GM19240 (cell line): ENCODE data around the gene SNAPC2.

Experiments used
- DNase-seq: peaks from one replicate; pipeline ENCODE4 v3.0.0; 2011; ENCODE audit warnings: low spot score; ENCODE audit not compliant: insufficient read length

Gene SNAPC2

DNA sequence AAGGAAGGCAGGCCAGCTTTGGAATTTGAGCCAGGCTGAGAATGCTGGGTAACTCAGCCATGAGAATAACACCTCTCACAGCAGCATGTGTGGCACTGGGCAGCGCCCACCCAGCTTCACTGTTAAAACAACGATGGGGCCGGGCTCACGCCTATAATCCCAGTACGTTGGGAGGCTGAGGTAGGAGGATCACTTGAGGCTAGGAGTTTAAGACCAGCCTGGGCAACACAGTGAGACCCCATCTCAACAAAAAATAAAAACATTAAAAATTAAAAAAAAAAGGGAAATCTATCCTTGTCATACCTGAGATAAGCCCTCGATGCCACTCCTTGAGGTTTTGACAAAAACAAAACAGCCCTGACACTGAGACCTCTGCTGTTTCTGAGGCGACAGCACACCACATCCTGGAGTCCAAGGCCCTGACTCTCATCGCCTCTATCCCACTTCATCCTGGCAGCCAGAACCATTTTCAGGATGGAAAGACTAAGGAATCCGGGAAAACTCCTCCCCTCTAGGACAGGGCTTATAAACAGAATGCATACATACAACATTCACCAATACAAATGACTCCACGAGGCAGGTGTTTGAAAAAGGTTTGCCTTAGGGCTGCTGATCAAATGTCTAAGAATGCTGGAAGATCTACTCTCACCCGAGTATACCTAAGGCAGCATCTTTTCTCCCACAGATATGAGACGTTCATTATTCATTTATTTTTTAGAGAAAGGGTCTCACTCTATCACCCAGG, 46.0 kb downstream of the SNAPC2 start:
- DNase-seq = no peak

- DNase-seq = no peak
Measured at GRCh38 chr19:7968008-7968795, 48.1 kb downstream of the SNAPC2 start.

- DNase-seq = no peak
Measured at GRCh38 chr19:7968796-7969554, 48.8 kb downstream of the SNAPC2 start.

DNA sequence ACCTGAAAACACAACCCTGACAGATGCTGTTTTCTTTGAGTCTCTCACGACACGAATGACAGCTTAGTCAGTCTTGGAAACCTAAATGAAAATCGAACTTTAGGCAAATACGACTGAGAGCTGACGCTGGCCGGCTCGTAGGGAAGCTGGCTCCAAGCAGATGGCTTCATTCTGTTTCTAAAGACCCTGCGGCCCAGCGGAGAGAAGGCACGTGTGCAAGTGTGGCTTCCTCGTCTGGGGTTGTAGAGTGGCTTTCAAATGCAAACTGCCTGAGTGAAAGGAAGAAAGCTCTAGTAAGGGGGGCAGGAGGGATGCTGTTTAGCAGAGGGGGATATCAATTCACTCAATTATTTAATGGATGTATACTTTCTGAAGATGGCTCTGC, 49.4 kb downstream of the SNAPC2 start:
- DNase-seq = no peak

DNA sequence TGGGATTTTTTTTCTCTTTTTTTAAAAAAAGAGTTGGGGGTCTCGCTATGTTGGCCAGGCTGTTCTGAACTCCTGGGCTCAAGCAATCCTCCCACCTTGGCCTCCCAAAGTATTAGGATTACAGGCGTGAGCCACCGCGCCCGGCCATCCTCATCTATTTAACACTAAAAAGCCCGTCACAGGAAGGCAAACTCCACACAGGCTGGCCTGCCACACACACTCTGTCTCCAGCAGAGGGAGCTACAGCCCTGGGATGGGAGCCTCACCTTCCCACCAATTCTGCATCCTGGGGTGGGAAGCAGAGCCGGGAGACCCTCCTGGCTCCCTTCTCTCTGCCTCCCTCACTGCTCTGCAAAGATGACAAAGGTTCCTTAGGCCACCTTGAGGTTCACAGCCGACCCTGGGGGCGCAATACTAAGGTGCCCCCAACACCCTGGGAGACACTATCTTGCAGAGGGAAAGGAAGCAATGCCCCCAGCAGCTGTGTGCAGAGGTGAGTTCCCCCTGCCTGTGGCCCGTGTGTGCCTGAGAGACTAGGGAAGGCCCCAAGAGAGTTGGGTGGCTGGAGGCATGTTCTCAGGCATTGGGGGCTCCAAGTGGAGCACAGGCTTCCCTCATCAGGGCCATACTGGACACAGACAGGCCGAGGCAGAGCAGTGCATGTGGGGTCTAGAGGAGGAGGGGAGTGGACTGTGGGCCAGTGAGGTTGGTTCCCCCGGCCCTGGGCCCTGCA, 50.7 kb downstream of the SNAPC2 start:
- DNase-seq = no peak

DNA sequence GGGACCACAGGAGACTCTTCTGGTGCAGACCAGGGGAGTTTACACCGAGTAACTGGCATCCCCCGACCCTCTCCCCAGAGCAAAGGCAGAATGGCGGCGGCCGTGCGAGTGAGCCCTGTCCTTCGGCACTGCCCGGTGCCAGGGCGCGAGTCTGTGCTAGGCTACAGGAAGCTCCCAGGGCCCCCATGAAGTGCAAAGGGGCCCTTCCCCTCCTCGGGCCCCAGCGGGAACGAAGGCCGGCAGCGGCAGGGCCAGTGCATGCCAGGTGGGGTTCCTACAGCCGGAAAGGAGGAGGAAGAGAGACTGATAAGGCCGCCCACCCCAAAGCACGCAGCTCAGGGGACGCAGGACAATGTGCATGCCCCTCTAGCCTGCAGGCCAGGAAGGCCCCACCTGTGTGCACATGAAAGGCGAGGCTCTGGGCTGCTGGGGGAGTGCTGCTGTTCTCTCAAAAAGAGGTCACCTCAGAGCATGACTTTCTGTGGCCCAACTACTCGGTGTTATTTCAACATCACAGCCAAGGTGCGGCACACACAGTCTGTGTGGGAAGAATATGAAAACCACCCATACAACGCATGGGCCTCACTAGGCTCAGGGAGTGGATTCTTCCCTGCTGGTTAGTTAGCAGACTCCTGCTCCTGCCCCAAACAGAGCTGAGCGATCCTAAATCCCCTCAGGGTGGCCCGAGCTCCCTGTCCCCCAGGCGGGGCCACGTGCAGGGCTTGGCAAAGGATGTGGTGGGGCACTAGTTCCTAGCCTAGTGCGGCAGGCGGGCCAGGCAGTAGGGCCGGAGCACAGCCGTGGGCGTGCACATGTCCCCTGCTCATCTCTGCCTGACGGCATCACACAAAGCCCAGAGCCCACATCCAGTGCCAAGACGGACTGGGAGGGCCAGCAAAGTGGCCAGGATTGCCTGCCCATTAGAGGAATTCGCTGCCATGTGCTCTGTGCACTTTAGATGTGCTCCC, 51.7 kb downstream of the SNAPC2 start:
- no peak for DNase-seq
